ENCODE data around the gene EVC2.

DNA sequence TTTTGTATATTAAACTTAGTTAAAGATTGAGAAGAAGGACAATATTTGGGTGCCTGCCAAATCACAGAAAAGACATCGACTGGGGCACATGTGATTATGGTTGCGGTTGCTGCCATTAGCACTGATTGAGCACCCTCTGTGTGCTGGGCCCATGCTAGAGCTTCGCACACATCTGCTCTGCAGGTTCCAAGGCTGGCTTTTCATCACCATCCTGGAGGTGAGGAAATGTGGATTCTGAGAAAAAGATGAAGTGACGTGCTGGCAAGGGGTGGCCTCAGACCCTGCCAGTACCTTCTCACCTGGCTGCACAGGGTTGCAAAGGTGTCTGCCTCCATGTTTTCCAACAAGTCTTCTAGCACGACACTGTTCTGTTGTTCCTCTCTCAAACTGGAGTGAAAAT lies 134.0 kb downstream of the EVC2 start:
- TF ChIP-seq TAF1 (IDR thresholded peaks at IDR 0.05; ENCODE audit: low read depth) (no peak), EZH2 (IDR thresholded peaks at IDR 0.05; ENCODE audit: borderline replicate concordance, insufficient read depth, low read length, poor library complexity, severe bottlenecking) (no peak), POLR2AphosphoS5 (IDR thresholded peaks at IDR 0.05) (no peak), SMC3 (conservative IDR thresholded peaks at IDR 0.05; ENCODE audit: poor library complexity) (no peak)
- TF ChIP-seq, protein P1, sequence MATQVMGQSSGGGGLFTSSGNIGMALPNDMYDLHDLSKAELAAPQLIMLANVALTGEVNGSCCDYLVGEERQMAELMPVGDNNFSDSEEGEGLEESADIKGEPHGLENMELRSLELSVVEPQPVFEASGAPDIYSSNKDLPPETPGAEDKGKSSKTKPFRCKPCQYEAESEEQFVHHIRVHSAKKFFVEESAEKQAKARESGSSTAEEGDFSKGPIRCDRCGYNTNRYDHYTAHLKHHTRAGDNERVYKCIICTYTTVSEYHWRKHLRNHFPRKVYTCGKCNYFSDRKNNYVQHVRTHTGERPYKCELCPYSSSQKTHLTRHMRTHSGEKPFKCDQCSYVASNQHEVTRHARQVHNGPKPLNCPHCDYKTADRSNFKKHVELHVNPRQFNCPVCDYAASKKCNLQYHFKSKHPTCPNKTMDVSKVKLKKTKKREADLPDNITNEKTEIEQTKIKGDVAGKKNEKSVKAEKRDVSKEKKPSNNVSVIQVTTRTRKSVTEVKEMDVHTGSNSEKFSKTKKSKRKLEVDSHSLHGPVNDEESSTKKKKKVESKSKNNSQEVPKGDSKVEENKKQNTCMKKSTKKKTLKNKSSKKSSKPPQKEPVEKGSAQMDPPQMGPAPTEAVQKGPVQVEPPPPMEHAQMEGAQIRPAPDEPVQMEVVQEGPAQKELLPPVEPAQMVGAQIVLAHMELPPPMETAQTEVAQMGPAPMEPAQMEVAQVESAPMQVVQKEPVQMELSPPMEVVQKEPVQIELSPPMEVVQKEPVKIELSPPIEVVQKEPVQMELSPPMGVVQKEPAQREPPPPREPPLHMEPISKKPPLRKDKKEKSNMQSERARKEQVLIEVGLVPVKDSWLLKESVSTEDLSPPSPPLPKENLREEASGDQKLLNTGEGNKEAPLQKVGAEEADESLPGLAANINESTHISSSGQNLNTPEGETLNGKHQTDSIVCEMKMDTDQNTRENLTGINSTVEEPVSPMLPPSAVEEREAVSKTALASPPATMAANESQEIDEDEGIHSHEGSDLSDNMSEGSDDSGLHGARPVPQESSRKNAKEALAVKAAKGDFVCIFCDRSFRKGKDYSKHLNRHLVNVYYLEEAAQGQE (IDR thresholded peaks at IDR 0.05; ENCODE audit: borderline replicate concordance), result no peak
- TF ChIP-seq, protein P2, sequence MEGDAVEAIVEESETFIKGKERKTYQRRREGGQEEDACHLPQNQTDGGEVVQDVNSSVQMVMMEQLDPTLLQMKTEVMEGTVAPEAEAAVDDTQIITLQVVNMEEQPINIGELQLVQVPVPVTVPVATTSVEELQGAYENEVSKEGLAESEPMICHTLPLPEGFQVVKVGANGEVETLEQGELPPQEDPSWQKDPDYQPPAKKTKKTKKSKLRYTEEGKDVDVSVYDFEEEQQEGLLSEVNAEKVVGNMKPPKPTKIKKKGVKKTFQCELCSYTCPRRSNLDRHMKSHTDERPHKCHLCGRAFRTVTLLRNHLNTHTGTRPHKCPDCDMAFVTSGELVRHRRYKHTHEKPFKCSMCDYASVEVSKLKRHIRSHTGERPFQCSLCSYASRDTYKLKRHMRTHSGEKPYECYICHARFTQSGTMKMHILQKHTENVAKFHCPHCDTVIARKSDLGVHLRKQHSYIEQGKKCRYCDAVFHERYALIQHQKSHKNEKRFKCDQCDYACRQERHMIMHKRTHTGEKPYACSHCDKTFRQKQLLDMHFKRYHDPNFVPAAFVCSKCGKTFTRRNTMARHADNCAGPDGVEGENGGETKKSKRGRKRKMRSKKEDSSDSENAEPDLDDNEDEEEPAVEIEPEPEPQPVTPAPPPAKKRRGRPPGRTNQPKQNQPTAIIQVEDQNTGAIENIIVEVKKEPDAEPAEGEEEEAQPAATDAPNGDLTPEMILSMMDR (IDR thresholded peaks at IDR 0.05; ENCODE audit: poor library complexity, severe bottlenecking), result no peak
